AG20443 (cell line): ENCODE data around the gene PDGFA.

Experiments used
- DNase-seq: peaks from one replicate; pipeline ENCODE4 v3.0.0; 2012; ENCODE audit warnings: low spot score, mixed read lengths

PDGFA gene

DNA sequence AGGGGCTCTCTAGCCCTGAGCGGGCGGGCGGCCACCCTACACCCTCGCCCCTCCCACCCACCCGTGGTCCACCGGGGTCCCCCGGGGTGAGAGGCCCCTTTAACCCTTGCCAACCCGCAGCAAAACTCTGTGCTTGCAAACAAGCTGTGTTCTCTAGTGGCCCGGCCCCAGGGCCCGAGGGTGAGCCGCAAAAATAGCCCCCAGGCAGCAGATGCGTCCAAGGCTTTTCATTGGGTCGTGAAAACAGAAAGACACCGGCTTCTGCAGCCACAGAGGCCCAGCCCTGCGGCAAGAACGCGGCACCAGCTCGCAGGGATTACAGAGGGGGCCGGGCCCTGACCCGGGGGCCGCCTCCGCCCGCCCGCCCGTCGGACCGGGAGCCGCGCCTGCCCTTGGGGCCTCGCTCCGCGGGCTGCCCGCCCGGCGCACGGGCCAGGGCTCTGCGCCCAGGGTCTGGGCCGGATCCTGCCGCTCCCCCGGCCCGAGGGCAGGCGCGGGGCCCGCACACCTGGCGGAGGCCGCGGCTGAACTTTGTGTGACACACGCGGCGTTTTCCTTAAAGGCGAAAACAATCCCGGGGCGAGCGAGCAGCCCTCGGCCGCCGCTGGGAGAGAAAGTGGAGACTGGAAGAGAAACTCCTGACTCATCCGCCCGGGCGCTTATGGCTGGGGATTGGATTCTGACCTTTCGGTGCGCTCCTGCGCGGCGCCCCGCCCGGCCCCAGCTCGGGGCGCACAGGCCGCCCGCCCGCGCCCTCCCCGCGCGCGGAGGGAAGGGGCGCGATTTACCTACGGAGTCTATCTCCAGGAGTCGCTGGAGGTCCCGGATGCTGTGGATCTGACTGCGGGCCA lies 2.8 kb downstream of the PDGFA start:
- DNase-seq: peak; percentile 84

DNA sequence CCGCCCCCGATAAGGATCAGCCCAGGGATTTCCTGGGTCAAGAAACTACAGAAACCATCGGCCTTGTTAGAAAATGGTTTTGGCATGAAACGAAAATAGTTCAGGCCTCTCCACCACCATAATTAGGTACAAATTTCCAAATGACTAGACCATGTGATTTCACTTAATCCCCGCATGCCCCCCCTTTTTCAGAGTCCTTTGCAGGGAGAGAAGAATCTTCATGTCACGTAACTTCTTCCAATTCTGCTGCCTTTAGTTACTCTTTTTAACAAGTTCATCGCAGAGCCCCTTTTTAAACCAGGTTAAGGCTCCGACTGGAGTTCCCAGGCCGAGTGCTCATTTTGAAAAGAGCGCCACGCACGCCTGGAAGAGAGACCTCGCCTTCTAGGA lies 3.4 kb downstream of the PDGFA start:
- no peak for DNase-seq

DNA sequence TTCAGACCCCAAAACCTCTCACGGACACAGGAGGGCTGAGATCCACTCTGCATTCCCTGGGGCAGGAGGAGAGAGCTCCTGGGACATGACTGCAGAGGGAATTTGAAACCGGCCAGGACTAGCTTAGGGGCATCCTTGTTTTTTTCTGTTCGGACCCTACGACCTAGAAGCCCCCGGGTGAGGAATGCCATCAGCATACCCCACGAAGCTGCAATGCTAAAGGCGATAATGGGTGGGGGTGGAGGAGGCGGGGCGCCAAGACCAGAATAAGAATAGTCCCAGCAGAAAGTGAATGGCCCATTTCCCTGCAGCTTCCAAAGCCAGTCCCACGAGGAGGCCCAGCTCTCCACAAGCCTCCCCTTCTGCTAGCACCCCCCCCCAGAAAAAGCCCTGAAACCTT lies 4.0 kb downstream of the PDGFA start:
- DNase-seq: no peak

DNA sequence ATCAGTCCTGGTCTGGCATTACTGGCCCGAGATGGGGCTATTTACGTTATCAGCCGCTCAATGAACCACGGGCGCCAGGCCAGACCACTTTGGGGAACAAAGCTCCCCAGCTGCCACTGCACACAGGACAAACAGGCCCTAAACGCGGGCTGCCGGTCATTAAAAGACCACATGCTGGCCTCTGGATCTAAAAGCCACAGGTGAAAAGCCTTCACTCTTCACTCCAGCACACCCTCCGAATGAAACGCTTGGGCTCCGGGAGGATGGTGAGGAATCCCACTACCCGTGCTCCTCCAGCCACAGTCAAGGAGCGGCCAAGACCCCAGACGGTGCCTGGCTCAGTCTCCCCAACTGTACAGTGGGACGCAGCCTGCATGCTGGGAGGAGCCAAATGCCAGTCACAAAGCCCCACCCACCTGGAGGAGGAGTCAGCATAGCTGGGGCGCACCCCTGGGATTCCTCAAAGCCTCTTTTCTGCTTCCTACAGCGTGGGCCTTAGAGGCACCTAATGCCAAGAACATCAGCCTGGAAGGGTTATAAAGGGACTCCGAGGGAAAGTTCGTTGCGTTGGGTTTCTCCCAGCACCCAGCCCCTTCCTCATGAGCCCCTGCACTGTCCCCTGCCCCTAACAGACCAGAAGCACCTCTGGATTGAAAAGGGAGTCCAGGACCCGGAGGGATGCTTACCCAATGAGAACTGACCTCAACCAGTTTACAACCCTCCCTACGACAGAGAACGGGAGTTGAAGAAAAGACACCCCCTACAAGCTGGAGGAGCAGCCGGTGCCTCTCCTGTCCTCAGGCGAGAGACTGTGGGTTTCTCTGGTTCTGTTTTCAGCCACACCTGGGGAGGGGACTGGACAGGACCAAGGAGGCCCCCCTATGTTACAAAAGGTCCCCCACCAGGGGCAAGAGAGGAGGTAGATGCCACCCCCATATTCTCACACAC lies 4.7 kb downstream of the PDGFA start:
- no peak for DNase-seq

DNA sequence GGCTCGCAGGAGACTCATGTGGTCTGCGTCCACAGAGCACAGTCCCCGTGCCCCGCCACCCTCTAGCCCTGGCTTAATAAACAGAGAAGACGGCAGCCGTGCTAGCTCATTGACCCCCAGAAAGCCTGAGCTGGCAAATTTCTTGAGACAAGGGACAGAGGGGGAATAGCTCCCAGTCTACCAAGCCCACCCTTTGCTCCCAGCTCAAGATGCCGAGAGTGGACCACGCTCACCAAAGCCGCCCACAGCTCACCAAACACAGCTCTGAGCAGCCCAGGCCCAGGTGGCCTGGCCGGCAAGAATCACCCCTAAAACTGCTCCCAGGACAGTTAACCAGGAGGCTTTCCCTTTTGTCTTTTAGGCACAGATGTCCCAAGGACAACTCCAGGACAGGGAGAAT lies 5.4 kb downstream of the PDGFA start:
- no peak for DNase-seq

DNA sequence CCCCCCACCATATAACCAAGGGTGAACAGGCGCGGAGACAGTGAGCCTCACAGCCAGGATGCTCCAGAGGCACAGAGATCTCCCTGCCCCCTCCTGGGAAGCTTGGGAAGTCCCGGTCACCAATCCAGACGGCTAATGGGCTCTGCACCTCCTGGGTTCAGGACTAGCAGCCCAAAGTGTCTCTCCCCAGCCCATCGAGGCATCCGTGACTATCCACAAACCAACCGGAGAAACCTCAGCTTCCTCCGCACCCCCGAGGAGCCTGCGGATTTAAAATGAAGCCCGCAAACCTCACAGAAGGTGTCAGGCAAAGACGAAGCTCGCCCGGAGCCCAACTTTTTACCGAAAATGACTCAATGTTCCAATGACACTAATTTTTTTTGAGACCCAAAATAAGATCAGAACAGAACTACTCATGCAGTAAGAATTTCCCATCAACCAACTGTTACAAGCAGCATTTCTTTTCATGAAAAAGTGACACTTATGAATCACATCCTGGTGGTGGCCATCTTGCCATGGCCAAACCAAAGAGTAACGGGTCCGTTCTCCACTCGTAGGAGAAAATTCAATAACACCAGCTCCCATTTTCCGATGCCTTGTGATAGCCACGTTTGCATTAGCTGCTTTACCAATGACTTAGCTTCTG lies 6.0 kb downstream of the PDGFA start:
- DNase-seq: no peak

DNA sequence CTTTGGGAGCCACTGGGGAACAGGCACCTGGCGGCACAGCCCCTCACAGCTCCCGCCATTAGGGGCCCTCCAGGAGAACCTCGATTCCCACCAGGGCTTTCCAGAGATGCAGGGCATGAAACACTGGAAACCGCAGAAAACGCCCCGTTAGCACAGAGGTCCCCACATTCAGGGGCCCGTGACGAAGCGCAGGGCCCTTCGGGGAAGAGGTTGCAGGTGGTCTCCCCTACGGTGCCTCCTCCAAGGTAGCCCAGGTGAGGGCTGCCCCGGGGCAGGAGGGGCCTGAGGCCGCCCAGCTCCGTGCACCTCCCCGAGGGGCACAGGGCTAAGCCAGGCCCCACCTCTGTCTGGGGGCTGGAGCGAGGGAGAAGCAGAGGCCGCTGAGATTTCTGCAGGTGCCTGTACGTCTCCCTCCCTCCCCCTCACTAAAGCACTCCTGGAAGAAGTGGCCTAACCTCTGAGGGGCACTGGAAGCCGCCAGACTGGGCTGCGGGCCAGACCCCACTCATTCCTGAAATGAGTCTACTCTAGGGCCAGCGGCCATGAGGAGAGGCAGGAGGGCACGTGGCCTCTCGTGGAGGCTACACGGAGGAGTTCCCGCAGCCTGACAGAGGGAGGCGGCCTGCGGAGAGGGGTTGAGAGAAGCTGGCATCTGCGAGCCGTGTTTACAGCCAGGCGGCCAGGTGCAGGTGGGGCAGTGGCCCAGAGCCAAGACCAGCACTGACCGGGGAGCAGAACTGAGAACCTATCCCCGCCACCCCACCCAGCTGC lies 6.9 kb downstream of the PDGFA start:
- DNase-seq: no peak

DNA sequence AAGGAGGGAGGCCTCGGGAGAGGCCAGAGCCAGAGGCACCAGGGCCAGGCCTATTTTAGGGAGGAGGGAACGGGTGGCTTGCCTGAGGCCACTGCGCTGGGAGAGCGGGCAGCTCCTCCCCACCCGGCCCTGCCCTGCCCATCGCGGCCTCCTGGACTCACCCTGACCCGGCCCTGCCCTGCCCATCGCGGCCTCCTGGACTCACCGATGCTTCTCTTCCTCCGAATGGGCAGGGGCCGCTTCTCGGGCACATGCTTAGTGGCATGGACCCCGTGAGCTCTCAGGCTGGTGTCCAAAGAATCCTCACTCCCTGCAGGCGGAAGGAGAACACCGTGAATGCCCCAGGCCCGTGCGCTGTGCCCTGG lies 7.5 kb downstream of the PDGFA start:
- no peak for DNase-seq

DNA sequence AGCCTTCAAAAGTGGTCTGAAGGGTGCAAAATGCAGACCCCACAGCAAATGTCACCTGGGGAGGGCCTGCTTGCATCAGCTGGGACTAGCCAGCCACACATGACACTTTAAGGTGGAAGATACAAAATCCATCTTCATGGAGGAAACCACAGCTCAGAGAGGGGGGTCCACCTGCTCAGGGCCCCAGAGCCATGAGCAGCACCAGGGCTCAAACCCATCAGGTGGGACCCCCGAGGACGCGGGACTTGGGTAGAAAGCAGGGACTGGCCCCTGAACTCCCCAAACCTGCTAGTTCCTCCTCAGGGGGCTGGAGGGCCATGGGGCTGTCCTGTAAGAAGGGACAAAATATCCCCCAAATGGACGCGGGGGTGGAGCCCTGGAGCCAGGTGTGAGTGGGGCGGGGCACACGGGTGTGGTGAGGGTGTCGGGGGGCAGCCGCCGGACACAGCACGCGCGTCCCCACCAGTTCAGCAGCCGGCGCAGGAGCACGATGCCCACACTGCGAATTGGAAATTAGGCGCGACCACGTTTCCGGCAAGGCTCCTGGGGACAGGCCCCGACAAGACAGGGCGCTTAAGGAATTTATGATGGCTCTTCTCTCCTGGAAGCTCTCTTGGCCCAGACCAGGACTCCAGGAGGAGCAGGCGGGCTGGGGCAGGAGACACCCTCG lies 8.0 kb downstream of the PDGFA start:
- no peak for DNase-seq

DNA sequence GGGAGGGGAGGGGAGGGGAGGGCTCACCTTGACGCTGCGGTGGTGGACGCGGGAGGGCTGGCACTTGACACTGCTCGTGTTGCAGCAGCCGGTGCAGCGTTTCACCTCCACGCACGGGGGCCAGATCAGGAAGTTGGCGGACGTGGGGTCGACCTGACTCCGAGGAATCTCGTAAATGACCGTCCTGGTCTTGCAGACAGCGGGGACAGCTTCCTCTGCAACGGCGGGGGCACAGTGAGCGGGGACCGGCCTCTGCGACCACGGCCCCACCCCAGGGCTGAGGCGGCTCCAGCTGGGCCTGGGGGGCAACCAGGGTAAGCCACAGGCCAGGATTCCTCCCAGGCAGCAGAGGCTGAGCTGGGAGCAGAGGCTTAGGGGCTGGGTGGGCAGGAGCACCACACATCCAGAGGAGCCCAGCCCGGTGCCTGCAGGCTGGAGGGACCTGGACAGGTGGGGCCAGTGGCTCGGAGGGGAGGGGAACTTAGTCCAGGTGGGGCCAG lies 8.8 kb downstream of the PDGFA start:
- no peak for DNase-seq

DNA sequence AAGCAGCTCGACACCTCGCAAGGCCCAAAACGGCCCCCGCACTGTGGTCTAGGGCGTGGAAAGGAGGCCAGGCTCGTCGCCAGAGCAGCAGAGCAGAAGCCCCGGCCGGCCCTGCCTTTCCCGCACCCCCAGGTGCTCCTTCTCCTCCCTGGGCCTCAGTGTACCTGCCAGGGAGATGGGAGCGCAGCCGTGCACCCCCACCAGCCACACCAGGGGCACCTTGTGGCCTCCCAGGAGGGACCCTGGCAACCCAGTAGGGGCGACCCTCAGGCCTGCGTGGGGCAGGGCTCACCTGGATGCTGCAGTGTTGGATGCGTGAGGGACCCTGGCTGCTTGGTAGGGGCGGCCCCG lies 9.5 kb downstream of the PDGFA start:
- DNase-seq: no peak

DNA sequence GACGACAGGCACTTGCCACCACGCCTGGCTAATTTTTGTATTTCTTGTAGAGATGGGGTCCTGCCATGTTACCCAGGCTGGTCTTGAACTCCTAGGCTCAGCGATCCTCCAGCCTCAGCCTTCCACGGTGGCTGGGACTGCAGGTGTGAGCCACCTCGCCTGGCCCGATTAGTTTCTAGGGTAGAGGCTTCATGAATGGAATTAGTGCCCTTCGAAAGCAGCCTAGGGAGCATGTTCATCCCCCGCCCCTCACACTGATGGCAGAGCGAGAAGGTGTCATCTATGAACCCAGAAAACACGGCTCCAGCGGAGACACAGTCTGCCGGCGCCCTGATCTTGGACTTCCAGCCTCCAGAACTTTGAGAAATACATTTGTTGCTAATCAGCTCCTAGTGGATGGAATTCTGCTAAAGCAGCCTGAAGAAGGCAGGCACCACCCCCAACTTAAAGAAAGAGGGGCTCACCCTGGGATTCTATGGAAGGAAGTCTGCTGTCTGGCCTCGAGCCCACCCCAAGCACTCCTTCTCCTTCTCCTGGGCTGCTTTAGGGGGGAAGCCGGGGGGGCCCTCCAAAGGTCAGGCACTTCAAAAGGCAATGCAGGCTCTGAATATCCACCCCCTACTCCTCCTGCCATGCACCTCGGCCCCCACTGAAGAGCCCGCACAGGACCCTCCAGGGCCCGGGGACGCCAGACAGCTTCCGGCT lies 10.1 kb downstream of the PDGFA start:
- no peak for DNase-seq

DNA sequence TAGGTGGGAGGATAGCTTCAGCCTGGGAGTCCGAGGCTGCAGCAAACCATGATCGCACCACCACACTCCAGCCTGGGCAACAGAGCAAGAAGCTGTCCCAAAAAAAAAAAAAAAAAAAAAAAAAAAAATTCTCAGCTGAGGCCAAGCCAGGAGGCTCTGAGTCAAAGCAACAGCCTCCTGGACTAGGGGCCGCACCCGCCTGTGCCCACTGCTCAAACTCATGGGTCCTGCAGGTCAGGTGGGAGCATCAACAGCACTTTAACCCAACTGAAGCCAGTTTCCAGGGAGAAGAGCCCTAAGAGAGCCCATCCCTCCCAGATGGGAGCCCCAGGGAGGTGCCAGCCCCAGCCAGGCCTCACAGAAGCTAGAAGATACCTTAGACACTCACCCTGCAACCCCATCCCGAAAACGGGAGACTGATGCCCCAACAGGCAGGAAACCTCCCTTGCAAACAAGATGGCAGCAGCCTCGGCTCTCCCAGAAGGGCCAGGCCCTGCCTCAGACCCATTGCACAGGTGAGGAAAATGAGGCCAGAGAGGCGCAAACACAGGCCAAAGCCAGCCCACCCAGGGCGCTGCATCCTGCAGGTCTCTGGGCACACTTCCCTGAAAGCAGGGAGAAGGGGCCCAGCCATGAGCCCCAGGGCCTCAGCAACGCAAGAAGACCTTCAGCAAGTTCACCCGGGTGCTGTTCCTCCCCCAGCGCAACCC lies 11.0 kb downstream of the PDGFA start:
- no peak for DNase-seq

DNA sequence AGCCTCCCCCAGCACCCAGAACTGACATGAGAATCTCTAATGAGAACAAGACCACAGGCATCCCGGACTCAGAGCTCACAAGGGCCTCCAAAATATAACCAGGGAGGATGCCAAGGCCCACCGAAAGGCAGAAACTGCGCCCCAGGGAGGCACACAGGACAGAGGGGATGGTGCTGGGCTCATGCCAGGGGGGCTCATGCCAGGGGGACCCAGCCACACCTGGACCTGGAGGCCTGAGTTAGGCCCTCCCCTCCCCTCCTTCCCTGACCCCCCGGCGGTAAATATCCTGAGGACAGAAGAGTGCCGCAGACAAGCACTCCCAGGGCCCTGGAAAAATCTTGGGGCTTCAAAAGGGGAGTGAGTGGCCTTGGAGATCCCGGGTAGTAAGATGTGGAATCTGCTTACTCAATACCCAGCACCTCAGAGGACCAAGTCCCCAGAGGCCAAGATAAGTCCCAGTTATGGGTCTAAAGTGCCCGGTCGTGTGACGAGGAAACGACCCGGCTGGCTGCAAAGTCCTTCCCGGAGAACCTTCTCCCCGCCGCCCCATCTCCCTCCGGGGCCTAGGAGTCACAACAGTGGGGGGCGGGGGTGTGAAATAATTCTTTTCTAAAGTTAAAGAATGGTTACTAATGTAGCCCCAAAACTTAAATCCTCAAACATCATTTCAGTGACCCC lies 11.9 kb downstream of the PDGFA start:
- no peak for DNase-seq

DNA sequence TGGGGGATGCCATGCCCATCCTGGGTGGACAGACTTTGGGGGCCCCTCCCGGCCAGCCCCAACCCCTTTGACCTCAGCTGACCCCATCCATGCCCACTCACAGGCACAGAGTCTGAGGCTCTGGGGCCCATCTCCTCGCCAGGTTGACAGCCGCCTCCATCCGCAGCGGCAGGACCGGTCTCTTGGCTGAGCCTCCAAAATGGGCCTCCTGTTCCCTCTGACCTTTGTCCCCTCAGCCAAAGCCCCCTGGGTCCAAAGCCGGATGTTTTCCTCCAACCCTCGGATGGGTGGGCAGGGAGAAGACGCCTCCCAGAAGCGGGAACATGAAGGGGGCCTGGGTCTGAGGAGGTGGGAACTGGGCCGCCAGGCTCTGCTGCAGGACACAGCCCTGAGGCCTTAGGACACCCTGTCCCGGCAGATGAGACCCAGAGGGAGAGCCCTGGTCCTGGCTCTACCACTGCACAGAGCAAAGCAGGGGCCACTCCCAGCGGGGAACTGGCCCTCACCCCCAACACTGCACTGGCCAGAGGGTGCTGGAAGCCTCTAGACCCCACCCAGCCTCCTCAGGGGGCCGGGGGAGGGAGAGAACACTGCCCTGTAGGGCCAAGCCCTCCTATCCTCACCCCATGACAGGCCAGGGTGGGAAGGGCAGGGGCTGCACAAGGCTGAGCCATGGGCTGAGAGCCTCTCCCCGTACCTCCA lies 12.6 kb downstream of the PDGFA start:
- no peak for DNase-seq

DNA sequence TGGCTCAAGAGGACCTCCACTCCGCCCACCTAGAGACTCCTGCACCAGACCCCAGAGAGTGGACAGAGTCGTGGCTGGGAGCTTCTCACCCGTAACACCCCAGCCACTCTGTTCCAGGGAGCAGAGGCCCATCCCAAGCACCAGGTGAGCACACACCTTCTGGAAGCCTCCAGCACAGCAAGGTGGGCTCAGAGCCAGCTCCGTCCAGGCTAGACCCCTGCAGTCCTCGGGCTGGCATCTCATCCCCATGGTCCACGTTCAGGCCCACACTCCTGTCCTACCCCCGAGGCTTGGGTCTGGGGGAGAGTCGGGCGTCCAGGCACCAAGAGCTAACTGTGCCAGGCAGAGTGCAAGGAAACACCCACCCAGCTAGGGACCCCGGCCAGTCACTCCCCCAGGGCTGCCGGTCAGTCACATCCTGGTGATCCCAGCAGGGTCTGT lies 13.2 kb downstream of the PDGFA start:
- DNase-seq: no peak

DNA sequence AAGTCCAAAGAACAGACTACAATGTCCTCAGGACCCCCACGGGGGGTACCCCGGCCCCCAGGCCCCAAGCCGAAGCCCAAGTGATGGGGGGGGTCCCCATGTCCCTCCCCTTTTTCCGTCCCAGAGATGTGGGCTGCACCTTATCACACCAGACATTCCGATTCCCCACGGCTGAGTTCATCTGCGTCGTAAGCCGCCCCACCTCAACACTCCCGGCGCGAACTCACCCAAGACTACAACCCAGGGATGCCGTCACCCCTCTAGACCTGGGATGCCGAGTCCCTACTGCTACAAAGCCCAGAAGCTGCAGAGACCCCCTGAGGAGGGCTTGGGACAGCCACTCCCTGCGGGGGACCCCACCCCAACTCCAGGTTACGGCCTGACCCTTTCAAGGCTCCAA lies 14.5 kb downstream of the PDGFA start:
- no peak for DNase-seq

DNA sequence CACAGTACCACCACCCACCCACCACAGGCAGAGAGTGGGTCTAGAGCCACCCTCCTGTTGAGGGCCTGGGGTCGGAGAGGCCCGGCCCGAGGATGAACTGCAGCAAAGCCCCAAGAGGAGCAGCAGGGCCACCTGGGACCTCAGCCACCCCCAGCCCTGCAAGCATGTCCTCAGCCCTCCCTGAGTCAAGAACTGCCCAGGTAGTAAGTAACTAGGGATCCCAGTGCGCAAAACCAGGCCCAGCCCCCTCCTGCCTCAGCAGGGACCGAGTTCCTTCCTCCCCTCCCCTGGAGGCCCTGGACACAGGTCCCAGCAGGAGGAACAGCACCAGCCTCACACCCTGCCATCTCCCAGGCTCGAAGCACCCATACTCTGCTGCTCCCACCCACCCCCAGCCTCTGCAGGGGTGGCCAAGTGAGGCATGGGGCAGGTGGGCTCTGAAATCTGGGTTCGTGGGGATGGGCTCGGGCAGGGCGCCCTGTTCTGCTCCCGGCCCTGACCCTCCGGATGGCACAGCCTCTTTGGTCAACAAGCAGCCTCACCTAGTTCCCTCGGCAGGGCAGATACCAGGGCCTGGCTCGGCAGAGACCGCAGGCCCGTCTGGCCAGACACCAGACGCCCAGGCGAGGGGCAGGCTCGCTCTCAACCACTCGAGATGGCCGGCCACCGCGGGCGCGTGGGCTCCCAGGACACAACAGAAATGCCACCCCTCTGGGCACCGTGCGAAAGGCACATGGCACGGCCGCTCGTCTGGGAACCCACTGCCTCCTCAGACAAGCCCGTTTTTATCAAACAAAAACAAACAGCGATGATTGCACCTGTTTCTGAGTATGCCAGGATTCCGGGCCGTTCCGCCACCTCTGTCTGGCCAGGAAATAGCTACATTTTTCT lies 15.2 kb downstream of the PDGFA start:
- no peak for DNase-seq
